Hepatic stellate cell (primary cell): Measurements from ENCODE around the gene KCNK7.
A peak's percentile ranks its signal among the peaks of the same experiment; 100 is the strongest.

Experiments
- DNase-seq: peaks from one replicate; pipeline ENCODE4 v3.0.0; 2011; ENCODE audit warnings: low spot score

The KCNK7 gene

GRCh38 chr11:65557280-65558001 is 38.2 kb downstream of the KCNK7 start:
- DNase-seq, result no peak

- DNase-seq, result no peak
Measured at GRCh38 chr11:65556470-65557279, 38.9 kb downstream of the KCNK7 start.

DNA sequence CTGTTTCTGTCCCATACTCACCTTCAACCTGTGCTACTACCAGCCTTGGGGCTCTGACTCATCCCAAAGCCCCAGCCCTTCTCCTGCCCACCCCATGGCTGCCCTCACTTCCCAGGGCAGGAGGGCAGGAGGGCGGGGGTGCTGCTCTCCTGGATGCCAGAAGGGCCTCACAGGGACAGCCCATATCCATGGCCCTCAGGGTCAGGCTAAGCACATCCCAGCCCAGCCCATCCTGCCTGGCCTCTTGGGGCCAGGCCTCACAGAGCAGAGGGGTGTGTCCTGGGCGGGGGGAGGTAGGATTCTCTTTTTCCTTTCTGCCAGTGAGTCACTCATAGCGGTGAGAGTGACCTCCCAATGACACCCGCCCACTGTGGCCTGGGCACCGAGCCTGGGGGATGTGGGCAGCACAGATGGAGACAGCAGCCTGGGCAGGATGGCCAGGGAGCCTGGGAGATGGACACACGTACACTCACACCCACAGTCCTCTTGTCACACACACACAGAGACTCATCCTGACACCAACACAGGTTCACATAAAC is 39.8 kb downstream of the KCNK7 start:
- DNase-seq, result peak; percentile 87

DNA sequence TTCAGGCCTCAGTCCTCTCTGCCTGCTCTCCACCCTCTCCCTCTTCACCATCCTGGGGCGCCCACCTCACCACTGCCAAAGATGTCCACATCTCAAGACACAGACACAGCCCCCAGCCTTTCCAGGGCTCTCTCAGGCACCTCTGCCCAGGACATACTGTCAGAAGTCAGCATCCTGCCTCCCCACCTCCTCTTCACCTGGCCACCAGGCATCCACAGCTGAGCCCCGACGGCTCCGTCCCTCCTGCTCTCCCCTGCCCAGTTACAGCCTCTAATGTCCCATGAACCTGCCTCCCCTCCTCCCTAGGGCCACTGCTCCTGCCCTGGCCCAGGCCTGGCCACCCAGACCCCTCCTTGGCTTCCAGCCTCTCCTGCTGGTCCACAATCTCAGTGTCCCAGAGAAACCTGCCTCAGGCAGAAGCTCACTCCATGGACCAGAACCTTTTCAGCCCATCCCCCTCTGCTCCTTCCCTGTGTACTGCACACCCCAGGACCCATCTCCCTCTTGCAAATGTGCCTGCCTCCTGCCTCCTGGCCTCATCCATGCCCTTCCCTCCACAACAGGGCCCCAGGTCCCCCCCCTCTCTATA is 40.7 kb downstream of the KCNK7 start:
- DNase-seq, result no peak

- DNase-seq, result no peak
Measured at GRCh38 chr11:65554057-65554818, 41.4 kb downstream of the KCNK7 start.

DNA sequence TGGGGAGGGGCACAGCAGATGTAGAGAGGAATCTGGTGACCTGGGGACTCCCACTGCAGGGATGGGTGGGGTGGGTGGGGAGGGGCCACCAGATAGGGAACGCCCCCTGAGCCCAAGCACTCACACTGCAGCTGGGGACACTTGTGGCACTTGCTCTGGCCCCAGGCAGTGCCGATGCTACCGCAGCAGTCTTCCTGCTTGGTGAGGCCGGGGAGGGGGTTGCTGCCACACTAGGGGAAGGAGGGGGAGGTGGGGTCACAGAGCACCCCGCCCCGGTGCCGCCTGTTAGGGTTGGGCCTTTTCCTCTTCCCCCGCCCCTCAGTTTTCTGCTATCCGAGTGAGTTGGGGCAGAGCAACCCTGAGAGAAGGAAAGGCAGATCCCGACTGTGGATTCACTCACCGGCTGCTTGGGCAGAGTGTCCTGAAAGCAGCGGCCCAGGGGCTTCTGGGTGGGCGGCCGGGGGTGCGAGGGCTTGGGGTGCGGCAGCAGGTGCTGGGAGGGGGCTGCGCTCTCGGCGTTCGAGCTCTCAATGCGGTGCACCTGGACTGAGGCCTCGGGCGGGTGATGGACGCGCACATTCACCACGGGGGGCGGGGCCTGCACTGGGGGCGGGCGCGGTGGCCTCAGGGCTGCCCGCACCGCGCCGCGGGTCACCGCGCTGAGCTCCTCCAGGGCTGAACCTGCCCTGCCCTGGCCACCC is 42.1 kb downstream of the KCNK7 start:
- no peak for DNase-seq

- no peak for DNase-seq
Measured at GRCh38 chr11:65552388-65552951, 43.1 kb downstream of the KCNK7 start.

DNA sequence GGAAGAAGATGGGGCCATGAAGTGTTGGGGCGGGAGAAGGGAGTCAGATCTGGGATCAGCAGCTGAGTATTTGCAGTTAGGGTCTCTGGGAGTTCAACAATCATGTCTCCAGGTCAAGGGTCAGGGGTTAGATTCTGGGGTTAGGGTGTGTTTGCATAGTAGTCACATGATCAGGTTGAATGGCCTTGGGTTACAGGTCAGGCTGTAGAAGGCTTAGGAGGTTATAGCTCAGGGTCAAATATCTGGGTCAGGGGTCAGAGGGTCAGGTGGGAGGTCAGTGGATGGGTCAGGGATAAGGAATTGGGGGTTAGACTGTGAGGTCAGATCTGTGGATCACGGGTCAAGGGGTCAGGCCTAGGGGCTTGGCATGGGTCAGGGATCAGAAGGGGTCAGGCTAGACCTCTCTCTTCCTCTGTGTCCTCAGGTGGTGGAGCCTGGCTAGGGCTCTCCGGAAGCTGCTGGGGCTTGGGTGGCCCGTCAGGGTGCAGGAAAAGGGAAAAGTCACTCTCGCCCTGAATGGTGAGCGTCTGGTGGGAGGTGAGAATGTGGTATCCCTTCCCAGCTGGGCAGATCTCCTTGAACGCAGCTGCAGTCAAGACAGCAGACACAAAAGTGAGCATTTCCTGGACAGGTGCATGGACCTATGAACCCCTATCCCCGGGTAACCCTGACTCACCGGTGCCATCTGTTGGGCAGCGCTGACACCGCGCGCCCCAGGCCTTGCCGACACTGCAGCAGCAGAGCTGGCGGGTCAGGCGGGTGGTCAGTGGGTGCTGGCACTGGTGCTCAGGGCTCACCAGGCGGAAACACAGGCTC is 43.8 kb downstream of the KCNK7 start:
- DNase-seq, result no peak

GRCh38 chr11:65549096-65549495 is 46.5 kb downstream of the KCNK7 start:
- DNase-seq, result no peak

GRCh38 chr11:65548395-65548794 is 47.2 kb downstream of the KCNK7 start:
- DNase-seq, result no peak

- no peak for DNase-seq
Measured at GRCh38 chr11:65547446-65548125, 48.0 kb downstream of the KCNK7 start.

- DNase-seq, result no peak
Measured at GRCh38 chr11:65546217-65546958, 49.2 kb downstream of the KCNK7 start.

GRCh38 chr11:65545853-65546216 is 49.8 kb downstream of the KCNK7 start:
- DNase-seq, result no peak
